Vagina (tissue), 2 donors: ENCODE data around the gene SEPTIN6.

ENCODE experiments used
- POLR2A ChIP-seq, 2 donors: fragments of 450-650 bp; IDR thresholded peaks; one replicate each; pipeline ENCODE4 v1.6.1; 2017; ENCODE audit warnings: antibody characterized with exemption in 2 of 2, mild to moderate bottlenecking in 2 of 2, moderate library complexity in 2 of 2
- POLR2AphosphoS5 ChIP-seq, 2 donors: sonication (generic); formaldehyde crosslinking; IDR thresholded peaks; one replicate each; pipeline ENCODE4 v1.9.0; 2017; ENCODE audit warnings: antibody characterized with exemption in 2 of 2, mild to moderate bottlenecking in 2 of 2, low read depth in 1 of 2; ENCODE audit not compliant: insufficient read depth in 1 of 2
- TF ChIP-seq, protein P1 (sequence below), 3 experiments: fragments of 450-650 bp in 2 of 3; fragments of 200-600 bp in 1 of 3; sonication (generic) in 1 of 3; IDR thresholded peaks; one replicate each; pipeline ENCODE4 v1.5.1; 2017 to 2019; ENCODE audit warnings: antibody characterized with exemption in 3 of 3, mild to moderate bottlenecking in 2 of 3, moderate library complexity in 2 of 3

DNA sequence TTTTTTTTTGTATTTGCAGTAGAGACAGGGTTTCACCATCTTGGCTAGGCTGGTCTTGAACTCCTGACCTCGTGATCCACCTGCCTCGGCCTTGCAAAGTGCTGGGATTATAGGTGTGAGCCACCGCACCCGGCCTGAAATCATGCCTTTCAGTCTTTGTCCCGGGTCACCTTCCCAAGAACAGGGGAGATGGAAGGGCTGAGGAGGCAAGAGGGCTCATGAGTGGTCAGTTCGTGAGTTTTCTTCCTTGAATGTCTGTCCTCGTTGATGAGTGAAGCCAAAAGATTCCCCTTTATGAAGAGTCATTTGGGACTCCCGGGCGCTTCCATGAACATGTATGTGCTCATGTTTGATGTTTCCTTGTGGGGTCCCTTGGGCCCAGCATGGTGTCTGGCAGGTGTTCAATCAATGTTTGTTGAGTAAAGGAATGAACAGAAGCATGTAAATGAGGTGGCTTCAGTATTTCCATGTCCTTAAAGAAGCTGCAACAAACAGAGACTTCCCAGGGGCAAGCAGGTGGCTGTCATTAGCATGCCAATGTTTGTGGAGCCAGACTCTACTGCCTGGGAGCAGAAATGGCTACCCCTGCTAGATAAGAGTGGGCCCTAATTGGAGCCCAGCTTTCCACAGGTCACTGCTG is 3.4 kb upstream of the SEPTIN6 start:
- TF ChIP-seq, protein P1, sequence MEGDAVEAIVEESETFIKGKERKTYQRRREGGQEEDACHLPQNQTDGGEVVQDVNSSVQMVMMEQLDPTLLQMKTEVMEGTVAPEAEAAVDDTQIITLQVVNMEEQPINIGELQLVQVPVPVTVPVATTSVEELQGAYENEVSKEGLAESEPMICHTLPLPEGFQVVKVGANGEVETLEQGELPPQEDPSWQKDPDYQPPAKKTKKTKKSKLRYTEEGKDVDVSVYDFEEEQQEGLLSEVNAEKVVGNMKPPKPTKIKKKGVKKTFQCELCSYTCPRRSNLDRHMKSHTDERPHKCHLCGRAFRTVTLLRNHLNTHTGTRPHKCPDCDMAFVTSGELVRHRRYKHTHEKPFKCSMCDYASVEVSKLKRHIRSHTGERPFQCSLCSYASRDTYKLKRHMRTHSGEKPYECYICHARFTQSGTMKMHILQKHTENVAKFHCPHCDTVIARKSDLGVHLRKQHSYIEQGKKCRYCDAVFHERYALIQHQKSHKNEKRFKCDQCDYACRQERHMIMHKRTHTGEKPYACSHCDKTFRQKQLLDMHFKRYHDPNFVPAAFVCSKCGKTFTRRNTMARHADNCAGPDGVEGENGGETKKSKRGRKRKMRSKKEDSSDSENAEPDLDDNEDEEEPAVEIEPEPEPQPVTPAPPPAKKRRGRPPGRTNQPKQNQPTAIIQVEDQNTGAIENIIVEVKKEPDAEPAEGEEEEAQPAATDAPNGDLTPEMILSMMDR (IDR thresholded peaks at IDR 0.05), result no peak
- TF ChIP-seq POLR2AphosphoS5 (IDR thresholded peaks at IDR 0.05; ENCODE audit: insufficient read depth in 1 of 2, low read depth in 1 of 2) (no peak), POLR2A (IDR thresholded peaks at IDR 0.05) (no peak)
